GM06990 (cell line): Measurements from ENCODE around the gene CYTH4.

Experiments
- DNase-seq: peaks from one replicate; pipeline ENCODE4 v3.0.0-alpha.2; 2011; ENCODE audit not compliant: insufficient read length; ENCODE audit errors: extremely low read depth
- H3K27me3 ChIP-seq: replicated peaks from 2 replicates; pipeline ENCODE4 v1.6.0; 2011; ENCODE audit warnings: low read length; ENCODE audit not compliant: control insufficient read depth, insufficient read depth
- H3K36me3 ChIP-seq: 2 replicates; pipeline ENCODE4 v1.5.1; 2011; ENCODE audit warnings: low read length; ENCODE audit not compliant: control insufficient read depth, insufficient read depth
- H3K4me3 ChIP-seq: replicated peaks from 2 replicates; pipeline ENCODE4 v1.5.1; 2011; ENCODE audit warnings: low read depth, mild to moderate bottlenecking, control low read depth, low read length
- TF ChIP-seq, protein P1 (sequence below): IDR thresholded peaks from 2 replicates; pipeline ENCODE4 v1.5.1; 2011; ENCODE audit warnings: low read length, control low read depth, mild to moderate bottlenecking, inconsistent platforms; ENCODE audit not compliant: insufficient read depth, poor library complexity, severe bottlenecking

Gene CYTH4

DNA sequence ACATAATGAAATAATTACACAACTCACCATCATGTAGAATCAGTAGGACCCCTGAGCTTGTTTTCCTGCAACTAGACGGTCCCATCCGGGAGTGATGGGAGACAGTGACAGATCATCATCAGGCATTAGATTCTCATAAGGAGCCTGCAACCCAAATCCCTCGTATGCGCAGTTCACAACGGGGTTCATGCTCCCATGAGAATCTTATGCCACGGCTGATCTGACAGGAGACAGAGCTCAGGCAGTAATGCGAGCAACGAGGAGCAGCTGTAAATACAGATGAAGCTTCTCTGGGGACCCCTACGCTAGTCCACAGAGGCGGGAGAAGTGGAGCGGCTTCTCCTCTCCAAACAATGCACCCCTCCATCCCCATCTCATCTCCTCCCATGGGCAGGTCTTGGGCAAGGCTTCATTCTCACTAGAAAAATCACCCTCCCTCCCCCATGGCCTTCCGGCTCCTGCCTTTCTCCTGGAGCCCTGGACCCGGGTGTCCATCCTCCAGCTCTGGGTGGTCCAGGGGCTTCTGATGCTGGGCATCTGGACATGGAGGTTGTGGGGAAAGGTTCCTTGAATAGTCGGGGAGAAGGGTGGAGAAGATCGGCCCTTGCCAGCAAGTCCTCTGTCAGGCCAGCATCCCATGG is 22.0 kb upstream of the CYTH4 start:
- Histone ChIP-seq H3K4me3 (no peak overlapping the region), H3K27me3 (no peaks in the 10 kb centered on the region; the same call in 1 of the 2 replicates), H3K36me3 (no peaks in the 10 kb centered on the region)
- no peak for DNase-seq
- TF ChIP-seq, protein P1, sequence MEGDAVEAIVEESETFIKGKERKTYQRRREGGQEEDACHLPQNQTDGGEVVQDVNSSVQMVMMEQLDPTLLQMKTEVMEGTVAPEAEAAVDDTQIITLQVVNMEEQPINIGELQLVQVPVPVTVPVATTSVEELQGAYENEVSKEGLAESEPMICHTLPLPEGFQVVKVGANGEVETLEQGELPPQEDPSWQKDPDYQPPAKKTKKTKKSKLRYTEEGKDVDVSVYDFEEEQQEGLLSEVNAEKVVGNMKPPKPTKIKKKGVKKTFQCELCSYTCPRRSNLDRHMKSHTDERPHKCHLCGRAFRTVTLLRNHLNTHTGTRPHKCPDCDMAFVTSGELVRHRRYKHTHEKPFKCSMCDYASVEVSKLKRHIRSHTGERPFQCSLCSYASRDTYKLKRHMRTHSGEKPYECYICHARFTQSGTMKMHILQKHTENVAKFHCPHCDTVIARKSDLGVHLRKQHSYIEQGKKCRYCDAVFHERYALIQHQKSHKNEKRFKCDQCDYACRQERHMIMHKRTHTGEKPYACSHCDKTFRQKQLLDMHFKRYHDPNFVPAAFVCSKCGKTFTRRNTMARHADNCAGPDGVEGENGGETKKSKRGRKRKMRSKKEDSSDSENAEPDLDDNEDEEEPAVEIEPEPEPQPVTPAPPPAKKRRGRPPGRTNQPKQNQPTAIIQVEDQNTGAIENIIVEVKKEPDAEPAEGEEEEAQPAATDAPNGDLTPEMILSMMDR, result no peak

DNA sequence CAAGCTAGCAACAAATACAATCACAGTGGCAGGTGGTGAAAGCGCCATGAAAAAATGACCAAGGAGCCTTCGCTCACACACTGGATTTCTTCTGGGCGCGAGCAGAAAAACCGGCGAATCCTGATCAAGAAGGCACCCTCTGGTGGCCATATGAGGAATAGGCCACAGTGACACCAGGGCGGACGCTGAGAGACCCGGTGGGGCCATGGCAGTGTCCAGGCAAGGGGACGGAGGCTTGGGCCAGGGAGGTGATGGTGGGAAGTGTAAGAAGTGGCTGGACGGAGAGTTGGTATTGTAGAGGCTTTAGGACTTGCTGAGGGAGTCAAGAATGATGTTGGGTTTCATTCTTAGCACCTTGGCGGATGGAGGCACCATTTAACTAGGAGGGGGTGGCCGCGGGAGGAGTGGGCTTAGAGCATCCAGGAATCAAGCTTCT is 21.4 kb upstream of the CYTH4 start:
- no peak overlapping the region for H3K4me3 ChIP-seq
- TF ChIP-seq, protein P1, result peak; percentile 93
- no peaks in the 10 kb centered on the region; the same call in 1 of the 2 replicates for H3K27me3 ChIP-seq
- DNase-seq, result no peak
- H3K36me3 ChIP-seq, result no peaks in the 10 kb centered on the region

DNA sequence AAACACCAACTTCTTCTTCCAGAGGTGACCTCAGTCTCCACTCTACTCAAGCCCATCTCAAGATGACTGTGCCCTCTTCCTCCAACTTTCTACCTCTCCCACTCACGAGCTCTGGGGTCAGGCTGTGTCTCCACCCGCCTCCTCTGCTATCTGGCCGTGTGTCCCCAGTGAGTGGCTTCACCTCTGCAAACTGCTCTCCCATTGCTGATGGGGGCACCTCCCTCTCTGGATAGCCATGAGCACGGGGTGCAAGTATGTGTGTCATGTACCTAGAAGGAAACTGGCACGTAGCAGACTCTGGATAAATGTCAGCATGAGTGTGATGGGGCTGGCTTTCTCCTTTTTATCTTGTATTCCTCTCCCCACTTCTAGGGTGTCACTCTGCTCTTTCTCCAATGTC is 20.0 kb upstream of the CYTH4 start:
- no peaks in the 10 kb centered on the region for H3K36me3 ChIP-seq
- TF ChIP-seq, protein P1, result no peak
- DNase-seq, result no peak
- no peaks in the 10 kb centered on the region; the same call in 1 of the 2 replicates for H3K27me3 ChIP-seq
- H3K4me3 ChIP-seq, result no peak overlapping the region

DNA sequence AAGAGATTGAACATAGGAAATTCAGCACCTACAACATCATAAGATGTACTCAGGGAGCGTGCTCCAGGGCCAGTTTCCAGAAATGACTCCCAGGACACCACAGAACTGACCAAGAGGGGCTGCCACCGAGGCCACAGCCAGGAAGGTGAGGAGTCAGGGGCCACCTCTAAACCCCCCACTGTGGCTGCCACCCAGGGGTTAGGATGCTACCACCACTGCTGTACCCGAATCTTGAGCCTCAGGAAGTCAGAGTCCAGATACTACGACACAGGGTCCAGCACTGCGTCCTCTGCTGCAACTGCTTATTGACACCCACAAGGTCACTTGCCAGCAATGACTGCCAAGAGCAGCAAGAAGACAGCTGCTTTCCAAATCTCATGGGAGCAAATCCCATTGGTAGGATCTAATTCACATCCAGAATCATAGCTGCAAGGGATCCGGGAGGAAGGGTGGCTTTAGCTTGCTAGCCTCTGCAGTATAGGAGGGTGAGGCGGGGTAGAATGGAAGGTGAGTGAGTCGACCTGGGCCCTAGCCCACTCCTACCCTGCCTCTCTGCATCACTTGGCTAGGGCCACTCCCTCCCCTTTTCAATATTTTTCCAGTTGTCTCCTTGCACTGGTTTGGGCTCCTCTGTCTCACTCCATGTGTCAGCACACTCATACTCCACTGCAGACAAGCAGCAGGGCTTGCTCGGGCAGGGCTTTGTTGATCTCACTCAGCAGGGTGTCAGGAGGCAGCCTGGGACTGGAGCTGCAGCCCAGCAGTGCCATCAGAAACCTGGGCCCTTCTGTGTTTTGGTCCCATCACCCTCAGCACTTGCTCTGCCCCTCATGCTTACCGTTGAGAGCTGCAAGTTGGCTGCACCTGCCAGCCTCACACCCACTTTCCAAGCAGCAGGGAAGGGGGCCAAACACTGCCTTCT is 18.1 kb upstream of the CYTH4 start:
- no peaks in the 10 kb centered on the region for H3K36me3 ChIP-seq
- H3K4me3 ChIP-seq, result no peak overlapping the region
- no peak for DNase-seq
- TF ChIP-seq, protein P1, result no peak
- no peaks in the 10 kb centered on the region; the same call in 1 of the 2 replicates for H3K27me3 ChIP-seq

DNA sequence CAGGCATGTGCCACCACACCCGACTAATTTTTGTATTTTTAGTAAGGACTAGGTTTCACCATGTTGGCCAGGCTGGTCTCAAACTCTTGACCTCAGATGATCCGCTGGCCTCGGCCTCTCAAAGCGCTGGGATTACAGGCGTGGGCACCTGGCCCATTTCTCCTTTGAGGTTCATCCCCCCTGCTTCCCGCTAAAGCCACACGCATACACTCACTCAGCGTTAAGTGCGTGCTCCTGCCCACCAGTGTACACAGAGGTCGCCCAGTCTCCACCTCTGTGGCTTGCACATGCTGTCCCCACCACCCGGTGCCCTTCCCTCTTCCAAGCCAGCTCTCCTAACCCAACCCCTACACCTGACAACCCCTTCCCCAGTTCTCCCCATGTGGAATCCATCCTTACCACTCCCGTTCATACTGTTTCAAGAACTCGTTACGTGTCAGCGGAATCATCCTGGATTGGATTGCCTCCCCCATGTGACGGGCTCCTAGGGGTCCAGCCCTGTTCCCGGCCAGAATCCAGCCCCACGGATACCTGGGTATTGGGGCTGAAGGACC is 15.7 kb upstream of the CYTH4 start:
- Histone ChIP-seq H3K4me3 (peak overlapping the region; percentile 70), H3K36me3 (no peaks in the 10 kb centered on the region), H3K27me3 (no peaks in the 10 kb centered on the region; the same call in 1 of the 2 replicates)
- TF ChIP-seq, protein P1, result no peak
- DNase-seq, result no peak
